Stimulated activated CD4-positive, alpha-beta T cell treated with anti-CD3 and anti-CD28 coated beads, Interleukin-4, amount 100 ng/mL, for 24 hours (primary cell): ENCODE measurements around the gene NEK10.
"Not testable (repeated sequence)": the region's sequence is repeated elsewhere in the genome, so short reads cannot be mapped to it uniquely, and the experiment has no call there.

ENCODE experiments used
- DNase-seq: peaks from one replicate; pipeline ENCODE4 v3.0.0-alpha.2; 2020

Gene NEK10

GRCh38 chr3:27368831-27369607 lies at the start of gene NEK10:
TSS of gene NEK10 (minus strand) at chr3:27369383. CDS start at chr3:27352882, 16,501 bp downstream.
- peak; percentile 91 for DNase-seq

- no peak for DNase-seq
Observed at GRCh38 chr3:27415202-27415601, 46.0 kb upstream of the NEK10 start.

- no peak for DNase-seq
Observed at GRCh38 chr3:27392950-27393679, 23.9 kb upstream of the NEK10 start.

GRCh38 chr3:27392414-27392813 lies 23.2 kb upstream of the NEK10 start:
- not testable (repeated sequence) for DNase-seq

GRCh38 chr3:27391796-27392195 lies 22.6 kb upstream of the NEK10 start:
- no peak for DNase-seq

- no peak for DNase-seq
Observed at GRCh38 chr3:27387625-27388024, 18.4 kb upstream of the NEK10 start.

GRCh38 chr3:27385504-27385903 lies 16.3 kb upstream of the NEK10 start:
- no peak for DNase-seq

- no peak for DNase-seq
Observed at GRCh38 chr3:27384191-27384590, 15.0 kb upstream of the NEK10 start.

- DNase-seq: no peak
Observed at GRCh38 chr3:27380433-27381357, 11.5 kb upstream of the NEK10 start.

GRCh38 chr3:27378331-27378730 lies 9.1 kb upstream of the NEK10 start:
- no peak for DNase-seq

GRCh38 chr3:27376109-27376772 lies 7.1 kb upstream of the NEK10 start:
- DNase-seq: no peak

- no peak for DNase-seq
Observed at GRCh38 chr3:27366062-27366591, 3.1 kb downstream of the NEK10 start.

GRCh38 chr3:27360113-27361078 lies 8.8 kb downstream of the NEK10 start:
- no peak for DNase-seq

- no peak for DNase-seq
Observed at GRCh38 chr3:27358372-27358771, 10.8 kb downstream of the NEK10 start.

GRCh38 chr3:27357665-27358258 lies 11.4 kb downstream of the NEK10 start:
- DNase-seq: peak; percentile 63

GRCh38 chr3:27356976-27357375 lies 12.2 kb downstream of the NEK10 start:
- no peak for DNase-seq

- DNase-seq: no peak
Observed at GRCh38 chr3:27354588-27355203, 14.5 kb downstream of the NEK10 start.

GRCh38 chr3:27354161-27354560 lies 15.0 kb downstream of the NEK10 start:
- DNase-seq: no peak

- no peak for DNase-seq
Observed at GRCh38 chr3:27353221-27353620, 16.0 kb downstream of the NEK10 start.

GRCh38 chr3:27352047-27352446 lies 17.1 kb downstream of the NEK10 start:
- DNase-seq: no peak
